Epithelial cell of proximal tubule (primary cell): Measurements from ENCODE around the gene GLUL. TPM values are rescaled to one million over a fixed set of nuclear protein-coding genes. Genes with fewer than 3 reads are reported as not detected.
"Not testable (repeated sequence)": the region's sequence is repeated elsewhere in the genome, so short reads cannot be mapped to it uniquely, and the experiment has no call there.

ENCODE experiments used
- DNase-seq: peaks from one replicate; pipeline ENCODE4 v3.0.0-alpha.2; 2011; ENCODE audit warnings: low read depth
- H3K4me3 ChIP-seq: 2 replicates; pipeline ENCODE4 v1.5.1; 2011; ENCODE audit warnings: low read depth, mild to moderate bottlenecking, low read length
- total RNA-seq: library from RNA; depleted of rRNA; stranded (reverse); fragments of >200 nt; gene quantifications from 2 replicates; pipeline ENCODE4 v1.2.3, GENCODE V29; 2015
- TF ChIP-seq, protein P1 (sequence below): conservative IDR thresholded peaks from 2 replicates; pipeline ENCODE4 v1.5.1; 2012; ENCODE audit warnings: low read depth, mild to moderate bottlenecking, low read length

The GLUL gene
- total RNA-seq, 1 donor from 2014 or later, result 137 TPM

DNA sequence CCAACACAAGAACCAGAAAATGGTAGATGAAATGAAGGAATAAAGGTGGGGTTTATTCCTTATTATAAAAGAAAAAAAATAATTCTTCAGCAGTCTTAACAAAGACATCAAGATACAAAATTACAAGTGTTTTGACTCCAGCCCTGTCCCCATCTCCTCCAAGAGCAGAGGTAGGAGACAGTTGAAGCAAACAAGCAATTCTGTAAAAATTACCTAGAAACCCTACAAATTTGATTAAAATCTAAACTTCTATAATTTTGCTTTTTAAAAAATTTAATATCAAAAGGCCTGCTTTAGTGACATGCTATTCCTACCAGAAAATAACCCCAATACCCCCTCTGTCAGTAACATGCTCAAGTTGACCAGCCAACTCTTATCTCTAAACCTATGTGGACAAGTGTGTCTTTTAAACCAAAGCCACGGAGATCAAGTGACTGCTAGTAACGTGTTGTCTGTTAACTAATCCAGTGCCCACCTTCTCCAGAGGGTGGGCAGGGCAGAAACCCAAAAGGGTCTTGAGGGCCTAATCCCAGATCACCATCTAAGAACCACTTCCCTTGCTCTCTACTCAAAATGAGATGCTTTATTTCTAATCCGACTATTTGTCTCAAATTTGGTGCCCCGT is 8.4 kb downstream of the GLUL start:
- H3K4me3 ChIP-seq, result no peak overlapping the region
- TF ChIP-seq, protein P1, sequence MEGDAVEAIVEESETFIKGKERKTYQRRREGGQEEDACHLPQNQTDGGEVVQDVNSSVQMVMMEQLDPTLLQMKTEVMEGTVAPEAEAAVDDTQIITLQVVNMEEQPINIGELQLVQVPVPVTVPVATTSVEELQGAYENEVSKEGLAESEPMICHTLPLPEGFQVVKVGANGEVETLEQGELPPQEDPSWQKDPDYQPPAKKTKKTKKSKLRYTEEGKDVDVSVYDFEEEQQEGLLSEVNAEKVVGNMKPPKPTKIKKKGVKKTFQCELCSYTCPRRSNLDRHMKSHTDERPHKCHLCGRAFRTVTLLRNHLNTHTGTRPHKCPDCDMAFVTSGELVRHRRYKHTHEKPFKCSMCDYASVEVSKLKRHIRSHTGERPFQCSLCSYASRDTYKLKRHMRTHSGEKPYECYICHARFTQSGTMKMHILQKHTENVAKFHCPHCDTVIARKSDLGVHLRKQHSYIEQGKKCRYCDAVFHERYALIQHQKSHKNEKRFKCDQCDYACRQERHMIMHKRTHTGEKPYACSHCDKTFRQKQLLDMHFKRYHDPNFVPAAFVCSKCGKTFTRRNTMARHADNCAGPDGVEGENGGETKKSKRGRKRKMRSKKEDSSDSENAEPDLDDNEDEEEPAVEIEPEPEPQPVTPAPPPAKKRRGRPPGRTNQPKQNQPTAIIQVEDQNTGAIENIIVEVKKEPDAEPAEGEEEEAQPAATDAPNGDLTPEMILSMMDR, result no peak
- no peak for DNase-seq

DNA sequence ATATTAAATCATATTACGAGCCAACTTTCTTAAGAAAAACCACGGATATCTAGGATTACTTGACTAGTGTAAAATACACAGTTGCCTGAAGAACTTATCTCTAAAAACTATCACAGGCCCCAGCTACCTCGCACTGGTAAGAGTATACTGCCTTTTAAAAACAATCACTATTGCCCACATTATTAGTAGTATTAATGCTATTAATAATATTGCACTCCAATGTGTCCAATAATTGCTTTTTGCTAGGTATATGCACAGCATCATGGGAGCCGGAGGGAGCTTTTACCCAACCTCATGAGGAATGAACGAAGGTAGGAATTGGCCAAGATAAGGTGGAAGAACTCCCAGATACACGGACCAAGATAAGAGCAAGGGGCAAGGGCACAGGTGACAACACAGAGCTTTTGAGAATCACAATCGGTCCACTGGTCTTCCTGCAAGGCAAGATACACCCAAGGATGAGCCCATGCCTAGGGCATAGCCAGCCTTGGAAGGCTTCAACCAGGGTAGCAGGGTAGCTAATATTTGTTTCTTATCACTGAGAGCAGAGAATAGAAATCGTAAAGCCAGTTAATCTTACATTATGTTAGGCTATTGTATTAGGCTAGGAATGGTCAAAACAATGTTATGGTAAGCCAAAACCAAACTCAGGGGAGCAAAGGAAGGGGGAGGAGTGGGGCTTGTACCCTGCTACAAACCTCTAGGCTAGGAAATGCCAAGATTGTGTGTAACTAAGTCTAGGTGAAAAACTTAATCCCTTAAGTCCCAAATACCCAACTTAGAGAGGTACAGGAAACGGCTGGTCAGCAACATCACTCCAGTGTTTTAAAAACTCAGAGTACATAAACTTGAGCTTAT is 9.4 kb downstream of the GLUL start:
- TF ChIP-seq, protein P1, result no peak
- H3K4me3 ChIP-seq, result no peak overlapping the region
- DNase-seq, result no peak

GRCh38 chr1:182380199-182380598 is 11.4 kb downstream of the GLUL start:
- no peak overlapping the region for H3K4me3 ChIP-seq
- TF ChIP-seq, protein P1, result no peak
- no peak for DNase-seq

- not testable (repeated sequence) for H3K4me3 ChIP-seq, DNase-seq
These were observed 11.8 kb downstream of the GLUL start for GRCh38 chr1:182379781-182380180.

GRCh38 chr1:182376936-182377574 is 14.5 kb downstream of the GLUL start:
- no peak for DNase-seq
- TF ChIP-seq, protein P1, result no peak
- no peak overlapping the region for H3K4me3 ChIP-seq

DNA sequence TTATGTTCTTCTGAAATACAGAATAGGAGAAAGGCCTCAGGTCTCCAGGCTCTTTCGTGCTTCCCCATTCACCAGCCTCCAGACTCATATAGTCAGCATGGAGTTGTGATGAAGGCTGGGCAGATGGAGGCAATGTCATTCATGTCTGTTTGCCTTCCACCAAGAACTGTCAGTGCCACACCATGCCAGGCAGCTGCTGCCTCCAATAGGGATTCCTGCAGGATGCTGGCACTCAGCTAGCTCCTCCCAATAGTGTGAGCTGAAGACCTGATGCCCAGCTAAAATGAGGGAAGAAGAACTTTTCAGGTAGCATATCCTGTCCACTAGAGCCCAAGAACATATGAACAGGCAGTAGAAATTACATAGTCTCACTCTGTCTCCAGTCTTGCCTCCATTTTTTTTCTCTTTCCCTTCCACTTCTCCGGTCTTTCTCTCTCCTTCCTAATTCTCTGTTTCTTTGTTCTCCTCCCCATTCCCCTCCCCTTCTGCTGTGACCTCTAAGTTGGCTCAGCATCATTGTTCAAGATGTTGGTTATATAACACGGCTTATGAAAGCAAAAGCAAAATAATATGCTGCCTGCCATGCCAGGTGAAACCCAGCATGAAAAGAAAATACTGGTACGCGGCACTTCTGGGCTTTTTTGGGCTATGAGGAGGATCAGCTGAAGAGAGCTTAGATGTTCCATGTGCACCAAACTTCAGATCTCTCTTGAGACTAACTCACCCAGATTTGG is 17.3 kb downstream of the GLUL start:
- no peak overlapping the region for H3K4me3 ChIP-seq
- TF ChIP-seq, protein P1, result no peak
- no peak for DNase-seq

GRCh38 chr1:182370532-182370931 is 21.1 kb downstream of the GLUL start:
- no peak overlapping the region for H3K4me3 ChIP-seq
- no peak for DNase-seq
- TF ChIP-seq, protein P1, result no peak
